A549 (cell line): ENCODE data around the gene PSMD1. TPM values are rescaled to one million over a fixed set of nuclear protein-coding genes. Genes with fewer than 3 reads are reported as not detected.
"Not testable (repeated sequence)": the region's sequence is repeated elsewhere in the genome, so short reads cannot be mapped to it uniquely, and the experiment has no call there.

Experiments
- ATAC-seq, 2 experiments: fragments of 200-7000 bp in 1 of 2; fragments of >200 bp in 1 of 2; cut with Nextera tagmentation in 1 of 2; cut with Tn5 transposase in 1 of 2; 3 replicates each; pipeline versions ENCODE4 v1.8.0 to v1.9.1; 2018 to 2020; ENCODE audit warnings: mild to moderate bottlenecking in 1 of 2, moderate library complexity in 1 of 2
- CTCF ChIA-PET: fragments of 300-600 bp; sonication (Branson Sonifier 250); formaldehyde crosslinking; extraction: SDS; loops from one replicate; lab custom pipeline; 2021; ENCODE audit warnings: antibody characterized with exemption, inconsistent platforms; lab: Yijun Ruan, JAX
- POLR2A ChIA-PET: fragments of 350-600 bp; formaldehyde crosslinking; extraction: SDS; loops from one replicate; lab custom pipeline; 2021; ENCODE audit warnings: antibody characterized with exemption, inconsistent platforms; lab: Yijun Ruan, JAX
- DNase-seq, 2 experiments: peaks; one replicate each; pipeline versions ENCODE4 v3.0.0 to v3.0.0-alpha.2; 2011 to 2016; ENCODE audit warnings: low read depth in 1 of 2, low spot score in 1 of 2
- FAIRE-seq: peaks from 2 replicates; lab custom pipeline; 2011; peaks lifted over from hg19 to GRCh38; lab: Jason Lieb, UNC
- H3K27ac ChIP-seq, 2 experiments: fragments of >200 bp; sonication (Bioruptor Twin); formaldehyde crosslinking; 3 replicates each; pipeline ENCODE4 v1.5.1; 2016 to 2017
- H3K4me1 ChIP-seq: fragments of >200 bp; sonication (Bioruptor Twin); formaldehyde crosslinking; 3 replicates; pipeline ENCODE4 v1.6.1; 2016
- H3K4me2 ChIP-seq: fragments of >200 bp; sonication (Bioruptor Twin); formaldehyde crosslinking; 3 replicates; pipeline ENCODE4 v1.6.1; 2016
- H3K4me3 ChIP-seq: fragments of >200 bp; sonication (Bioruptor Twin); formaldehyde crosslinking; 3 replicates; pipeline ENCODE4 v1.5.1; 2016
- H3K9me3 ChIP-seq: fragments of >200 bp; sonication (Bioruptor Twin); formaldehyde crosslinking; 3 replicates; pipeline ENCODE4 v1.6.1; 2016
- CEBPB ChIP-seq, 2 experiments: fragments of >200 bp in 1 of 2; sonication (Bioruptor Twin) in 1 of 2; formaldehyde crosslinking in 1 of 2; IDR thresholded peaks; 2 replicates each; pipeline ENCODE4 v1.6.1; 2012 to 2016
- CHD2 ChIP-seq: fragments of 150-350 bp; IDR thresholded peaks from 2 replicates; pipeline ENCODE4 v1.6.1; 2014; ENCODE audit warnings: low read length; ENCODE audit not compliant: partially characterized antibody
- CHD4 ChIP-seq: fragments of 200-600 bp; sonication (generic); IDR thresholded peaks from 2 replicates; pipeline ENCODE4 v1.6.1; 2016; ENCODE audit warnings: antibody characterized with exemption, mild to moderate bottlenecking, borderline replicate concordance
- FOSL2 ChIP-seq, 2 experiments: fragments of 450-650 bp in 1 of 2; fragments of >200 bp in 1 of 2; sonication (Bioruptor Twin) in 1 of 2; formaldehyde crosslinking; IDR thresholded peaks; 2 replicates each; pipeline versions ENCODE4 v1.5.0 to v1.6.1; 2016 to 2020; ENCODE audit warnings: mild to moderate bottlenecking in 1 of 2, moderate library complexity in 1 of 2
- GATA3 ChIP-seq: IDR thresholded peaks from 2 replicates; pipeline ENCODE4 v1.6.1; 2012; ENCODE audit warnings: borderline replicate concordance
- HDAC2 ChIP-seq: fragments of 200-600 bp; sonication (generic); IDR thresholded peaks from 2 replicates; pipeline ENCODE4 v1.6.1; 2016
- HOXB5 ChIP-seq: fragments of 250-450 bp; sonication (Bioruptor Pico); IDR thresholded peaks from 2 replicates; pipeline ENCODE4 v1.5.0; 2020; ENCODE audit warnings: mild to moderate bottlenecking, moderate library complexity
- JUN ChIP-seq, 2 experiments: fragments of >200 bp; sonication (Bioruptor Twin); formaldehyde crosslinking; IDR thresholded peaks; 2 replicates in 1 of 2; 3 replicates in 1 of 2; pipeline ENCODE4 v1.6.1; 2016 to 2017
- JUNB ChIP-seq: fragments of >200 bp; sonication (Bioruptor Twin); formaldehyde crosslinking; IDR thresholded peaks from 2 replicates; pipeline ENCODE4 v1.6.1; 2016
- MAFK ChIP-seq: fragments of 450-650 bp; IDR thresholded peaks from 2 replicates; pipeline ENCODE4 v1.6.1; 2014; ENCODE audit not compliant: partially characterized antibody
- NPAS2 ChIP-seq: fragments of 250-450 bp; sonication (Bioruptor Pico); IDR thresholded peaks from 2 replicates; pipeline ENCODE4 v1.8.0; 2022; ENCODE audit warnings: mild to moderate bottlenecking, moderate library complexity, borderline replicate concordance
- POLR2AphosphoS2 ChIP-seq: conservative IDR thresholded peaks from 2 replicates; pipeline ENCODE4 v1.6.1; 2012; ENCODE audit warnings: low read length, improper control_type of control experiment, inconsistent platforms
- RAD21 ChIP-seq, 2 experiments: fragments of >200 bp in 1 of 2; sonication (Bioruptor Twin) in 1 of 2; formaldehyde crosslinking in 1 of 2; IDR thresholded peaks in 1 of 2; conservative IDR thresholded peaks in 1 of 2; 2 replicates in 1 of 2; 3 replicates in 1 of 2; pipeline ENCODE4 v1.6.1; 2012 to 2018; ENCODE audit warnings: inconsistent platforms in 1 of 2
- RCOR1 ChIP-seq: fragments of 150-350 bp; IDR thresholded peaks from 2 replicates; pipeline ENCODE4 v1.6.1; 2014; ENCODE audit warnings: antibody characterized with exemption, low read length, low read depth
- RNF2 ChIP-seq: fragments of 200-600 bp; sonication (generic); IDR thresholded peaks from 2 replicates; pipeline ENCODE4 v1.6.1; 2016; ENCODE audit warnings: low read depth, mild to moderate bottlenecking, antibody characterized with exemption, moderate library complexity, borderline replicate concordance
- SMC3 ChIP-seq: fragments of >200 bp; sonication (Bioruptor Twin); formaldehyde crosslinking; IDR thresholded peaks from 3 replicates; pipeline ENCODE4 v1.6.1; 2018; ENCODE audit warnings: inconsistent platforms
- TFCP2L1 ChIP-seq: fragments of 250-450 bp; sonication (Bioruptor Pico); IDR thresholded peaks from 2 replicates; pipeline ENCODE4 v1.5.0; 2021; ENCODE audit warnings: mild to moderate bottlenecking
- TP53 ChIP-seq: fragments of 250-450 bp; sonication (Bioruptor Pico); IDR thresholded peaks from 2 replicates; pipeline ENCODE4 v1.5.0; 2021; ENCODE audit warnings: mild to moderate bottlenecking, moderate library complexity
- ZC3H11A ChIP-seq: fragments of 450-650 bp; IDR thresholded peaks from 2 replicates; pipeline ENCODE4 v1.6.1; 2014; ENCODE audit warnings: antibody characterized with exemption, mild to moderate bottlenecking
- WGBS: methylation state at CpG from one replicate; pipeline ENCODE4 v1.1.6; 2017; ENCODE audit errors: missing lambda C conversion rate; 5-methylcytosine and 5-hydroxymethylcytosine counted together
- polyA plus RNA-seq, 4 experiments: library from polyadenylated mRNA; depleted of rRNA in 3 of 4; stranded (reverse); fragments of >200 nt; fragmentation: RNase III in 1 of 4; extraction: RNeasy Plus Mini Kit Qiagen cat#74134 plus additional on column Dnase treatment in 1 of 4; gene quantifications; 2 replicates in 3 of 4; 3 replicates in 1 of 4; pipeline ENCODE4 v1.2.3, GENCODE V29; 2011 to 2017
- TF ChIP-seq, protein P1 (sequence below): IDR thresholded peaks from 2 replicates; pipeline ENCODE4 v1.6.1; 2012; ENCODE audit warnings: low read depth, borderline replicate concordance
- TF ChIP-seq, protein P2 (sequence below): fragments of >200 bp; sonication (Bioruptor Twin); formaldehyde crosslinking; IDR thresholded peaks from 3 replicates; pipeline ENCODE4 v1.5.1; 2016

Gene PSMD1
- polyA plus RNA-seq, 2 of the 4 experiments (the other 2 are of a cell fraction), result 122 to 248 TPM

DNA sequence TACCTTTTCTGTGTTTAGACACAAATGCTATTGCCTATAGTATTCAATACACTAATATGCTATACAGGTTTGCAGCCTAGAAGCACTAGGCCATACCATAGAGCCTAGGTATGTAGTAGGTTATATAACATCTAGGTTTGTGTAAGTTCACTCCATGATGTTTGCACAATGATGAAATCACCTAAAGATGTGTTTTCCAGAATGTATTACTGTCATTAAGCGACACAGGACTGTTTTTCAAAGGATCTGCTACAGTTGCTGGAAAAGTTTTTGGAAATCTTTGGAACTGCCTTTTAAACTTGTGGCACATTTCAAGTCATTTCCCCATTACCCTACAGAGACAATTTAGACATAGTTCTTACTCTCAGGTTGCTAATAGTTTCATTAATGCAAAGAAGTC is 9.3 kb downstream of the PSMD1 start:
- FAIRE-seq, result no peak
- WGBS, result 92% methylated on average over 1 of the region's 1 CpG
- Histone ChIP-seq H3K4me2 (no peak overlapping the region), H3K4me3 (no peak overlapping the region), H3K9me3 (no peaks in the 10 kb centered on the region), H3K4me1 (peaks cover 23% of the 10 kb centered on the region), H3K27ac (no peak overlapping the region)
- ATAC-seq, result no peak
- ChIA-PET CTCF (interaction anchor here (1.6 to 2.0 kb wide), 2 partner anchors 9 to 13 kb away, joined by 6 to 7 read pairs; partner anchors contain the start of gene PSMD1), POLR2A (no interaction called here)
- no peak for TF ChIP-seq RCOR1
- TF ChIP-seq TFCP2L1 (CRISPR knock-in tag), result no peak
- no peak for TF ChIP-seq HDAC2
- TF ChIP-seq RNF2, result no peak
- no peak for TF ChIP-seq TP53
- TF ChIP-seq POLR2AphosphoS2, result no peak
- TF ChIP-seq, protein P1, sequence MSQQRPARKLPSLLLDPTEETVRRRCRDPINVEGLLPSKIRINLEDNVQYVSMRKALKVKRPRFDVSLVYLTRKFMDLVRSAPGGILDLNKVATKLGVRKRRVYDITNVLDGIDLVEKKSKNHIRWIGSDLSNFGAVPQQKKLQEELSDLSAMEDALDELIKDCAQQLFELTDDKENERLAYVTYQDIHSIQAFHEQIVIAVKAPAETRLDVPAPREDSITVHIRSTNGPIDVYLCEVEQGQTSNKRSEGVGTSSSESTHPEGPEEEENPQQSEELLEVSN, result no peak
- no peak for TF ChIP-seq RAD21 (conservative IDR thresholded peaks at IDR 0.05 in 1 of 2, IDR thresholded peaks at IDR 0.05 in 1 of 2)
- no peak for TF ChIP-seq HOXB5 (CRISPR knock-in tag)
- TF ChIP-seq, protein P2, sequence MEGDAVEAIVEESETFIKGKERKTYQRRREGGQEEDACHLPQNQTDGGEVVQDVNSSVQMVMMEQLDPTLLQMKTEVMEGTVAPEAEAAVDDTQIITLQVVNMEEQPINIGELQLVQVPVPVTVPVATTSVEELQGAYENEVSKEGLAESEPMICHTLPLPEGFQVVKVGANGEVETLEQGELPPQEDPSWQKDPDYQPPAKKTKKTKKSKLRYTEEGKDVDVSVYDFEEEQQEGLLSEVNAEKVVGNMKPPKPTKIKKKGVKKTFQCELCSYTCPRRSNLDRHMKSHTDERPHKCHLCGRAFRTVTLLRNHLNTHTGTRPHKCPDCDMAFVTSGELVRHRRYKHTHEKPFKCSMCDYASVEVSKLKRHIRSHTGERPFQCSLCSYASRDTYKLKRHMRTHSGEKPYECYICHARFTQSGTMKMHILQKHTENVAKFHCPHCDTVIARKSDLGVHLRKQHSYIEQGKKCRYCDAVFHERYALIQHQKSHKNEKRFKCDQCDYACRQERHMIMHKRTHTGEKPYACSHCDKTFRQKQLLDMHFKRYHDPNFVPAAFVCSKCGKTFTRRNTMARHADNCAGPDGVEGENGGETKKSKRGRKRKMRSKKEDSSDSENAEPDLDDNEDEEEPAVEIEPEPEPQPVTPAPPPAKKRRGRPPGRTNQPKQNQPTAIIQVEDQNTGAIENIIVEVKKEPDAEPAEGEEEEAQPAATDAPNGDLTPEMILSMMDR, result no peak
- TF ChIP-seq SMC3, result no peak
- TF ChIP-seq NPAS2 (CRISPR knock-in tag), result no peak
- no peak for TF ChIP-seq ZC3H11A
- DNase-seq, result no peak

DNA sequence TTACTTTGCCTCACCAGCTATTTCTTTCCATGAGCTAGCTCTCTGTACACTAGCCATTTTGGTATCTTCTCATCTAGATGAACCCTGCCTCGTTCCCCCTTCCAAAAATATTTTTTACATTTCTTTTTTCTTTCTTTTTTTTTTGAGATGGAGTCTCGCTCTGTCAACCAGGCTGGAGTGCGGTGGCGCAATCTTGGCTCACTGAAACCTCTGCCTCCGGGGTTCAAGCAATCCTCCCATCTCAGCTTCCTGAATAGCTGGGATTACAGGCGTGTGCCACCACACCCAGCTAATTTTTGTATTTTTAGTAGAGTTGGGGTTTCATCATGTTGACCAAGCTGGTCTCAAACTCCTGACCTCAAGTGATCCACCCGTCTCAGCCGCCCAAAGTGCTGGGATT is 10.9 kb downstream of the PSMD1 start:
- H3K9me3 ChIP-seq, DNase-seq, H3K4me3 ChIP-seq, FAIRE-seq, ATAC-seq: not testable (repeated sequence)
- ChIA-PET CTCF (interaction anchor here (0.7 to 1.6 kb wide), 4 partner anchors 13 to 345 kb away, joined by 3 to 5 read pairs (median 4); no protein-coding TSS in a partner anchor), POLR2A (interaction anchor here (1.6 kb wide), 1 partner anchor 384 kb away, joined by 11 read pairs; no protein-coding TSS in a partner anchor)
- Histone ChIP-seq H3K4me1 (peaks cover 23% of the 10 kb centered on the region), H3K4me2 (peak overlapping the region; percentile 51; the same call in 2 of the 3 replicates), H3K27ac (peak overlapping the region in 1 of 2 experiments; percentile 74; a peak in 2 of 6 replicates)
- WGBS, result 93% methylated on average over 8 of the region's 8 CpGs

DNA sequence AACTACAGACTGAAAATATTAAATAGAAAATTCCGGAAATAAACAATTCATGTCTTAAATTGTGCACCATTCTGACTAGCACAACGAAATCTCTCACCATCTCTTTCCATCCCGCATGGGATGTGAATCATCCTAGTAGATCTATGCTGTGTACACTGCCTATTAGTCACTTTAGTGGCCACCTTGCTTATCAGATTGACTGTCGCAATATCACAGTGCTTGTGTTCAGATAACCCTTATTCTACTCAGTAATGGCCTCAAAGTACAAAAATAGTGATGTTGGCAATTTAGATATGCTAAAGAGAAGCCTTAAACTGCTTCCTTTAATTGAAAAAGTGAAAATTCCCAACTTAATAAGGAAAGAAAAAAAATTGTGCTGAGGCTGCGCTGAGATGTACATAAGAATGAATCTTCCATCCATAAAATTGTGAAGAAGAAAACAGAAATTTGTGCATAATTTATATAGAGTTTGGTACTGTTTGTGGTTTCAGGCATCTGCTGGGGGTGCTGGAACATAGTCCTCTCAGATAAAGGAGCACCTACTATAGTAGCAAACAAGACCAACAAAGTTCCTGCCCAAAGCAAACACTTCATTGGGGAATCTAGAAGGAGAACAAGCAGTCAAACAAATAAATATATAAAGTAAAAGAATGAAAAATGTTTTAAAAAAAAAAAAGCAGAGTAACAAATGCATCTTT is 12.0 kb downstream of the PSMD1 start:
- FAIRE-seq, result peak; percentile 36
- TF ChIP-seq CHD4 (no peak), GATA3 (peak; percentile 90), JUN (IDR thresholded peaks at IDR 0.05) (0 out of 5 replicates have a peak, but pooled peaks of 1 of the 2 experiments have one; percentile 23), FOSL2 (IDR thresholded peaks at IDR 0.05) (peak; percentile 65; the same call in 1 of the 2 replicates), FOSL2 (CRISPR knock-in tag; IDR thresholded peaks at IDR 0.05) (peak; percentile 89), CHD2 (no peak), MAFK (peak; percentile 60), JUNB (peak; percentile 70), CEBPB (IDR thresholded peaks at IDR 0.05) (peak; percentile 73 to 90)
- TF ChIP-seq, all 56 proteins: peak for 6
- Histone ChIP-seq H3K9me3 (no peaks in the 10 kb centered on the region), H3K4me1 (peaks cover 23% of the 10 kb centered on the region), H3K4me2 (peak overlapping the region; percentile 51), H3K27ac (peak overlapping the region; percentile 19 to 74; a peak in 4 of 6 replicates), H3K4me3 (no peak overlapping the region)
- ATAC-seq (peak; percentile 97 to 99), DNase-seq (peak; percentile 61 to 67)
- ChIA-PET POLR2A (interaction anchor here (1.6 kb wide), 1 partner anchor 383 kb away, joined by 11 read pairs; no protein-coding TSS in a partner anchor), CTCF (interaction anchor here (0.7 to 1.9 kb wide), 4 partner anchors 14 to 82 kb away, joined by 3 to 15 read pairs (median 4); no protein-coding TSS in a partner anchor)
- WGBS, result 23% methylated on average over 5 of the region's 5 CpGs
